AG04449 (cell line): Measurements from ENCODE around the gene LRRC37A3.
"Not testable (repeated sequence)": the region's sequence is repeated elsewhere in the genome, so short reads cannot be mapped to it uniquely, and the experiment has no call there.

Source experiments
- CTCF ChIA-PET: fragments of 350-600 bp; formaldehyde crosslinking; extraction: SDS; loops from one replicate; lab custom pipeline; 2021; ENCODE audit warnings: antibody characterized with exemption; lab: Yijun Ruan, JAX
- POLR2A ChIA-PET: fragments of 400-600, 350-600 bp; formaldehyde crosslinking; extraction: SDS; loops from one replicate; lab custom pipeline; 2020; ENCODE audit warnings: antibody characterized with exemption, inconsistent platforms; lab: Yijun Ruan, JAX
- DNase-seq: peaks from one replicate; pipeline ENCODE4 v3.0.0-alpha.2; 2010; ENCODE audit warnings: low read depth, low spot score
- H3K4me3 ChIP-seq: 2 replicates; pipeline ENCODE4 v1.5.1; 2011; ENCODE audit warnings: low read depth, mild to moderate bottlenecking, control low read depth, low read length
- TF ChIP-seq, protein P1 (sequence below): IDR thresholded peaks from one replicate; pipeline ENCODE4 v1.5.1; 2011; ENCODE audit warnings: mild to moderate bottlenecking, moderate library complexity, low read length, control low read depth, inconsistent platforms; ENCODE audit not compliant: insufficient read depth; ENCODE audit errors: missing control alignments

The LRRC37A3 gene

DNA sequence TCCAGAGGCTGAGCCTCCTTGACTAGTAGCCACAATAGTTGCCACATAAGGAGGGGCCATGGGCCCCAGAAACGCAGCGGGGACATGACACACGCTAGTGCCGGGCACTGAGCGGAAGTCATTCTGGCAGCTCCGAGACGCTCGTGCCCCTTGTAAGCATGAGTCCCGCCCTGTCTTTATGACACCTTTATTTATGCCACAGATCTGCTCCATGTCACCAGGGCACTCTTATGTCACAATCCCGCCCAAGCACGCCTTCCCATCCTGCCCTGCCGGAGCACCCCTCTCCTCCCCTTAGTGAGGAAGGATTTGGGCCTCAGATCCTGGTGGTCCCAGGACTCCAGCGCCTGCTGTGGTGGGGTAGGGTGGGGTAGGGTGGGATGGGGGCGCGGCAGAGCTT, 22.1 kb downstream of the LRRC37A3 start:
- DNase-seq, CTCF ChIA-PET, H3K4me3 ChIP-seq, POLR2A ChIA-PET: not testable (repeated sequence)

DNA sequence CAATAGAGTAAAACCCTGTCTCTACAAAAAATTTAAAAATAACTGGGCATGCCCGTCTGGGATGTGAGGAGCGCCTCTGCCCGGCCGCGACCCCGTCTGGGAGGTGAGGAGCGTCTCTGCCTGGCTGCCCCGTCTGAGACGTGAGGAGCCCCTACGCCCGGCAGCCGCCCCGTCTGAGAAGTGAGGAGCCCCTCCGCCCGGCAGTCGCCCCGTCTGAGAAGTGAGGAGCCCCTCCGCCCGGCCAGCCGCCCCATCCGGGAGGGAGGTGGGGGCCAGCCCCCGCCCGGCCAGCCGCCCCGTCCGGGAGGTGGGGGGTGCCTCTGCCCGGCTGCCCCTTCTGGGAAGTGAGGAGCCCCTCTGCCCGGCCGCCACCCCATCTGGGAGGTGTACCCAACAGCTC, 45.1 kb downstream of the LRRC37A3 start:
- CTCF ChIA-PET, POLR2A ChIA-PET, H3K4me3 ChIP-seq, DNase-seq: not testable (repeated sequence)

DNA sequence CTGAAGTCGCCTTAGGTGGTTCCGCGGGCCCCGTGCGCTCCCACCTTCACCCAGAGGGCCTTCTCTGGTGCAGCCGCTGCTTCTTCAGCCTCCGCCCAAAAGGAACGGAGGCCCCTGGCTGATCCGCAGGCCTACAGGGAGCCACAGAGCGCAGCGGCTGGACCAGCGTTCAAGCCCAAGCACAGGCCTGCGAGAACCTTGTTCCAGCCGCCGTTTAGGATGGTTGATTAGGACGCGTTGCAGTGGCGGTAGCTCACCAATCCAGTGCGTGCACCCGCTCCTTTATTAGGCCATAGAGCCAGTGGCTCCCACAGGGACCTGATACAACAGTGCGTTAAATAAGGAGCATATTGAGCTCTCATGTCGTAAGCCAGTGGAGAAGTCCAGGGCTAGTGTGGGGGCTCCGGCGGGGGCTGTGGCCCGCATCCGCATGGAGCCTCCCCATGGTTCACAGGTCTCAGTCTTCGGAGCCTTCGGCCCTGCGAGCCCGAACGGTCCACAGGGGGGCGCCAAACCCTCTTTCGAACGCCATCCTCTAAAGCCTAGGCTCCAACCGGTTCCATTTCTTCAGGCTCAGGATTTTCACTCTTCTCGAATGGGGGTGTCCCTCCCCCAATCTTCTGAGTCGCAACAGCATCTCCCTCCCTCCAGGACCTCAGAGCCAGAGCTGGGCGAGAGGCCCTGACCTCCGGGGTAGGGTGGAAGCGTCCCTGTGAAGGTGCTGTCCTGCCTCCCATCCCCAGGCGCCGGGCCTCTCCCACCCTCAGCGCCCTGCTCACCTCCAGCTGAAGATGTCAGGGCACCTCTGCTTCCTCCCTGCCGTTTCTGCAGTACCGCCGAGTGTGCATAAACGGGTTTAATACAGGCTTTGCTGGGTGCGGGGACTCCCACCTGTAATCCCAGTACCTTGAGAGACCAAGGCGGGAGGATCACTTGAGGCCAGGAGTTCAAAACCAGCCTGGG, 71.5 kb downstream of the LRRC37A3 start:
- POLR2A ChIA-PET, H3K4me3 ChIP-seq, DNase-seq: not testable (repeated sequence)
- CTCF ChIA-PET = interaction anchor here (1.2 to 1.3 kb wide), 2 partner anchors 112 to 349 kb away, joined by 3 read pairs; no protein-coding TSS in a partner anchor
- TF ChIP-seq, protein P1, sequence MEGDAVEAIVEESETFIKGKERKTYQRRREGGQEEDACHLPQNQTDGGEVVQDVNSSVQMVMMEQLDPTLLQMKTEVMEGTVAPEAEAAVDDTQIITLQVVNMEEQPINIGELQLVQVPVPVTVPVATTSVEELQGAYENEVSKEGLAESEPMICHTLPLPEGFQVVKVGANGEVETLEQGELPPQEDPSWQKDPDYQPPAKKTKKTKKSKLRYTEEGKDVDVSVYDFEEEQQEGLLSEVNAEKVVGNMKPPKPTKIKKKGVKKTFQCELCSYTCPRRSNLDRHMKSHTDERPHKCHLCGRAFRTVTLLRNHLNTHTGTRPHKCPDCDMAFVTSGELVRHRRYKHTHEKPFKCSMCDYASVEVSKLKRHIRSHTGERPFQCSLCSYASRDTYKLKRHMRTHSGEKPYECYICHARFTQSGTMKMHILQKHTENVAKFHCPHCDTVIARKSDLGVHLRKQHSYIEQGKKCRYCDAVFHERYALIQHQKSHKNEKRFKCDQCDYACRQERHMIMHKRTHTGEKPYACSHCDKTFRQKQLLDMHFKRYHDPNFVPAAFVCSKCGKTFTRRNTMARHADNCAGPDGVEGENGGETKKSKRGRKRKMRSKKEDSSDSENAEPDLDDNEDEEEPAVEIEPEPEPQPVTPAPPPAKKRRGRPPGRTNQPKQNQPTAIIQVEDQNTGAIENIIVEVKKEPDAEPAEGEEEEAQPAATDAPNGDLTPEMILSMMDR = peak; percentile 65

DNA sequence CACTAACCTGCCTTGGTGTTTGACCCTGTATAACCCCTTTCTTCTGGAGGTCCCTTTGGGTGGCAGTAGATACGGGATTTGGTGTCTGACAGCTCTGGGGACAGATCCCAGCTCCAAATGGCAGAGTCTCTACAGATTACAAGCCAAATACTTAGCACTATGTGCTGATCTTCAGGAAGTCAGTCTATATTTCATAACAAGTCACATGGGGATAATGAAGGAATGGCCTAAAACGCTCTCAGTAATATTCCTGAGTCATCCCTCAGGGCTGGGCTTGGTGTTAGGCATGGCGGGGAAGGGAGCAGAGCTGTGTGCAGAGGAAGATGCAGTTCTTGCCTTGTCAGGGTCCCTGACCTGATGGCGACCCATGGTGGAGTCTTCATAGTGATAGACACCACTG, 72.4 kb downstream of the LRRC37A3 start:
- H3K4me3 ChIP-seq, DNase-seq, POLR2A ChIA-PET: not testable (repeated sequence)
- CTCF ChIA-PET = interaction anchor here (0.6 kb wide), 1 partner anchor 349 kb away, joined by 5 read pairs; no protein-coding TSS in a partner anchor

DNA sequence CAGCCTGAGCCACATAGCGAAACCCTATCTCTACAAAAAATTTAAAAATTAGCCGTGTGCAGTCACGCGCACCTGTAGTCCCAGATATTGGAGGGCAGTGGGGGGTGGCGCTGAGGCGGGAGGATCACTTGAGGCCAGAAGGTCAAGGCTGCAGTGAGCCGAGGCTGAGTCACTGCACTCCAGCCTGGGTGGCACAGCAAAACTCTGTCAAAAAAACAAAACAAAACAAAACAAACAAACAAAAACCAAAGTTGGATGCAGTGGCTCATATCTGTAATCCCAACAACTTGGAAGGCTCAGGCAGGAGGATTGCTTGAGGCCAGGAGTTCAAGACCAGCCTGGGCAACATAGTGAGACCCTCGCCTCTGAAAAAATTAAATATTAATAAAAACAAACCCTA, 75.4 kb downstream of the LRRC37A3 start:
- DNase-seq, CTCF ChIA-PET, POLR2A ChIA-PET, H3K4me3 ChIP-seq: not testable (repeated sequence)

DNA sequence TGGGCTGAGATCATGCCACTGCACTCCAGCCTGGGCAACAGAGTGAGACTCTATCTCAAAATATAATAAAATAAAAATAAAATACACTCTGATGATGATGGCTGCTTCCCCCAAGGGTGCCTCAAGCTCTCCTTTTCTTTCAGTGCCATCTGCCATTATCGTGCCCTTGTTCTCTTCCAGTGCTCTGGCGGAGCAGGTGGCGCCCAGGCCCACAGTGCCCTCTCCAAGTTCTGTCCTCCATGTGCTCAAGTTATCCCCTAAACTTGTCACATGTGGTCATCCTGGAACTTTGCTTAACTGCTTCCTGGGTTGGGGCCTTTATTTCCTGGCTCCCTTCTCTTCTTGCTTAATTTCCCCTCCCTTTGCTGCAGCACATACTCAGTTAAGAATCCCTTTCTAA, 76.4 kb downstream of the LRRC37A3 start:
- POLR2A ChIA-PET, CTCF ChIA-PET, DNase-seq: not testable (repeated sequence)

DNA sequence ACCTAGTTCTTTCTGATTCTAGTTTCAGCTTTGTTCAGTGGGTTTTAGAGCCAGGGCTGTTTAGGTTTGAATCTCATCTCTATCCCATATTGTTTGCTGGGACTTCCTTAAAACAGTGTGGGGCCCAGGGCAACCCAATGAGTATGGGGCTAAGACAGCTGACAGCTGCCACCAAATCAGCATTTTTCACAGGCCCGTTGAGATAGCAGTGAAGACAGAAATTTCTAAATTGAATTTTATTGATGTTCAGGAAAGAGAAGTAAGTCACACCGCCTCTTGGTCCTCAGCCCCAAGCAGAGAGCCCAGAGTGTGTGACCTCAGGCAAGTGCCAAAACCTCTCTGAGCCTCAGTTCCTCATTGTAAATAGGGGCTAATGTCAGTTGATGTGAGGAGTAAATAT, 78.3 kb downstream of the LRRC37A3 start:
- H3K4me3 ChIP-seq, CTCF ChIA-PET: not testable (repeated sequence)
- POLR2A ChIA-PET = interaction anchor here (0.6 kb wide), 1 partner anchor 334 kb away, joined by 3 read pairs; no protein-coding TSS in a partner anchor

More for the DNA sequence above, 76.4 kb downstream of the LRRC37A3 start:
- not testable (repeated sequence) for H3K4me3 ChIP-seq

DNA sequence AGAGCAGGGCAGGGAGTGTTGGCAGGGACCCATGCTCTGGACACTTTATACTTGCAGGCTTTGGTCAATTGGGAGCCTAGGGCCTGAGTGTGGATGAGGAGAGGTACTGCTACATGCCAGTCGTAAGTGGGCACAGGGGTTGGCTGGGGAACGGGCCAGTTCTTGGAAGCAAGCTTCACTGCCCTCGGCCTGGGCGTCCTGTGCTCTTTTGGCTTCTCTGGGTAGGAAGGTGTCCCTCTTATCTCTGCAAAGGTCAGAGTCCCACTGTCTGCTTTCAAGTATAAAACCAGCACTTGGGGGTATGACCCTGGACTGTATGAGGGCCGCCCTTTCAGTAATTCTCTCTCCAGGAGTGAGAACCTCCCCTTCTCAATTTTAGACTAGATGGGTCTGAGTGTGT, 80.8 kb downstream of the LRRC37A3 start:
- POLR2A ChIA-PET, H3K4me3 ChIP-seq, CTCF ChIA-PET, DNase-seq: not testable (repeated sequence)

More for the DNA sequence above, 78.3 kb downstream of the LRRC37A3 start:
- not testable (repeated sequence) for DNase-seq

DNA sequence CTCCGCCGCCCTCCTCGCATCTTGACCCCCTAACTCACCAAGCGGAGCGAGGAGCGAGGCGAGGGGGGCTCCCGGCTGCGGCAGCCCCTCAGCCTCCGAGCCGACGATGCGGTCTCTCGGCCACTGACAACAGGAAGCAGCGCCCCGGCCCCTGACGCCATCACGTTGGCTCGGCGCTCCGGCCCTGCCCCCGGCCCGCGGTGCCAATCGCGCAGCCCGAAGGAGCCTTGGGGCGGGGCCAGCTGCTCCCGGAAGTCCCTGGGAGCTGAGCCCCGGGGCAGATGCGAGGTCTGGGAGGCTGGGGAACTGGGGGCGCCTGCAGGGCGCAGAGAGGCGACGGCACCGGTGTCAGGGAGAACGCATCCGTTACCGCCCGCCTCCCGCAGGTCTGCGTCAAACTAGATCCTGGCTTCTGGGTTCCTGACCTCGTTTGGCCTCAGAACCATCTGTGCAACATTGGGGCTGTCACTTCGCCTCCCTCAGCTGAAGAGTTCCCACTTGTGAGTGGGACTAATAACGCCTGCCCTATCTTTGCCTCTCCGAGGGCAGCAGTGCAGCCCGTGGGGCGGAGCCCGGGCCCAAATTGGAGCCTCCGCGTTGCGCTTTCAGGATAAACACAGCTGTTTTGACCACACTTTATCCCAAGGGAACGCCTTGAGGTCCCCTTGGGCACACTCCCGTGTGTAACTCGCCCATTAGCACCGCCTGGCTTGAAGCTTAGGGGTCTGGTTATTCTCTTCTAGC, 82.1 kb downstream of the LRRC37A3 start:
- POLR2A ChIA-PET, DNase-seq, CTCF ChIA-PET: not testable (repeated sequence)
- H3K4me3 ChIP-seq = peak overlapping the region; percentile 63

DNA sequence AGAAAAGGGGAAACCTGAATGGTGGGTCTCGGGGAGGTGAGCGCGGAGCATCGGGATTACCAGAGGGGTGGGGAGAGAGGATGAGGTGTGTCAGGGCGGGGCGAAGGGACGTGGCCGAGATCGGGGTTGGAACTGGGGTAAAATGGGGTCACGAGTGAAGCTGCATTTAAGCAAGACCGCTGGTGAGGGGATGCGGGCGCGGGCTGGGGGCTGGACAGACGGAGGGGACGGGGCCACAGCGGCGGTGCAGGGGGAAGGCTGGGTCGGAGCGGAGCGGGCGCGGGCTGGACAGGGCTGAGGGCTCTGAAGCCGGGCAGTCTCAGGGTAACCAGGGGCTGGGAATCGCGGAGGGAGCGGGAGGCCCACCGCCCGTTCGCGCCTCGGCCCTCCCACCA, 82.7 kb downstream of the LRRC37A3 start:
- CTCF ChIA-PET, DNase-seq, POLR2A ChIA-PET: not testable (repeated sequence)
- peak overlapping the region; percentile 63 for H3K4me3 ChIP-seq

DNA sequence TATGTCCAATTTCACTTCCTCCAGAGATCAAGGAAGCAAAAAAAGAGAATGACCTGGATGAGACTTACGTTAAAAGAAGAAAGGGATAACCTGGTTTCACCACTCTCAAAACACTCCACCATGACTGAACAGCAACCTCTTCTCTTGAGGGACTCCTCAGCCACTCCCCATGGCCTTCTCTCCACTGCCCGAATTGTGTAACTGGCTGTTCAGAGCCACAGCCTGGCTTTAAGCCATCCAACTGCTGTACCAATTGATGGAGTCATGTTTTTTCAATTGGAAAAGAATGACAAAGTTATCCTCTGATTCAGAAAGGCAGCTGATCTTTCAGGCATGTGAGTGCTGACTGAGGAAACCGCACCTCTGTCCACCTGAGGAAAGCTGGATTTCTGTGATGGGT, 85.2 kb downstream of the LRRC37A3 start:
- CTCF ChIA-PET, H3K4me3 ChIP-seq, DNase-seq, POLR2A ChIA-PET: not testable (repeated sequence)

DNA sequence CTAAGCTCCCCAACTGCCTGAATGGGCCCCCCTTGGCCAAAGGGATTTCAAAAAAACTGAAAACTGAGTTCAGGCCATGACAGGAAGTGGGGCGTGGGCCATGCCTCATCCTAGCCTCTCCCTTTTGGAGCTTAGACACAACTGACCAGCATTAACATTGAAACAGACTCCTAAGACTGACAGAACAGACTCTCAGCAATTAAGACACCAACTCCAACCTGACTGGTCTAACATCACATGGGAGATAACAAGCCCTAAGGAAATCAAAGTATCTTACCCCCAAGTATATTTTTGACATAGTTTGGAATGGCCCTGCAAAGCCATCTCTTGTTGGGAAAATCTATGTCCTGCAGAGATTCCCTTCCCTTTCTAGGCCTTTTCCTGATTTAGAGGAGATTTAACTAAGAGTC, 88.6 kb downstream of the LRRC37A3 start:
- H3K4me3 ChIP-seq, POLR2A ChIA-PET, CTCF ChIA-PET, DNase-seq: not testable (repeated sequence)

DNA sequence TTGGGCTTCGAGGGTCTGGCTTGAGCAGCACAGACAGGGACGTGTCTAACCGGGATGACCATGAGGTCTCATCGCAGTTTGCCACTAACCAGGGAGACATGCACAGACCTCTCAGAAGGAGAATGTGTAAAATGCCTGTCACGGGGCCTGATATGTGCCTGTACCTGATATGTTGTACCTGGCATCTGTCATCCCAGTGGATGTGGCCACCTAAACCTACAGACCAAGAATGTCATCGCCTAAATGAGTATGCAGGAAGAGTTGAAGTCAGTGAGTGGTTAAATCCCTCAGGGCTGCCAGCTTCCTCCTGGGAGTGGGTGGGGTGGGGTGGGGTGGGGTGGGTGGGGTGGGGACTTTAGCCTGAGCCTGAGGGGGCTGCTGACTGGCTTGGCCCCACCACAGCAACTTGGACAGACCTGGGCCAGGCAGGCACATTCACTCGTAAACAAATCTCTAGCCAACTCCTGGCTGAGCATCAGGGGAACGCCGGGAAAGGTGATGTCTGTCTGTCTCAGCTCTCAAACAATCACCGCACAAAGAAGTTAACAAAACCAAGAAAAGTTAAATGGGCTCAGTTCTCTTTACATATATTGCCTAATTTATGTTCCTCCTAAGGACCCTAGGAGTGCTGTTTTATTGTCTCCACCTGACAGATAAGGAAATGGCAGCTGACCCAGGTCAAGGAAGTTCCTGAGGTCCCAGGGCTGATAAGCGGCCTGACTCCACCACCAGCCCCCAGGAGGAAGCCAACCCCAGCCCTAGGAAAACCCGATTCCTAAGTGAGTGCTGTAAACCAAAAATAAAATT, 89.3 kb downstream of the LRRC37A3 start:
- DNase-seq, CTCF ChIA-PET, POLR2A ChIA-PET, H3K4me3 ChIP-seq: not testable (repeated sequence)

DNA sequence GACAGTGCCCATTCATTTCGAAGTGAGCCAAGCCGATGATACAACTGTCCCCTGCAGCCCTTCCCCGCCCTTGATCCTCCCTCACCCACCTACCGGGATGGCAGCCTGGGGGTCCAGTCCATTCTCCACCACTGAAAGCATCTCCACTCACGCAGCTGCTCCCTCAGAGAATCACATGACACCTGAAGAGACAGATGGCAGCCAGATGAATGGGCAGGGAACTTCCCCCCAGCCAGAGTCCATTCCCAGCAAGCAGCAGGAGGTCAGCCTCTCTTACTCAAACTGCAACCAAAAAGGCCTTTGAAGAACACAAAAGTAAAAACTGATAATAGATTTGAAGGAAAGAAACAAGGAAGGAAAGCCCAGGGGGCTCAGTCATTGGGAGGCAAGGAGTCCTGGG, 90.2 kb downstream of the LRRC37A3 start:
- DNase-seq, CTCF ChIA-PET, POLR2A ChIA-PET, H3K4me3 ChIP-seq: not testable (repeated sequence)
